Sigmoid colon (tissue), 7 donors: Measurements from ENCODE around the gene DAW1. TPM values are rescaled to one million over a fixed set of nuclear protein-coding genes. Genes with fewer than 3 reads are reported as not detected.

Experiments used
- DNase-seq: peaks from one replicate; pipeline ENCODE4 v3.0.0-alpha.2; 2019
- H3K27ac ChIP-seq, 4 donors: fragments of 200-600 bp; sonication (generic); one replicate each; pipeline ENCODE4 v1.5.1; 2016 to 2019; ENCODE audit warnings: mild to moderate bottlenecking in 1 of 4
- H3K27me3 ChIP-seq, 3 donors: fragments of 200-600 bp; sonication (generic); one replicate each; pipeline ENCODE4 v1.5.1; 2019; ENCODE audit warnings: mild to moderate bottlenecking in 1 of 3
- H3K36me3 ChIP-seq, 4 donors: fragments of 200-600 bp; sonication (generic); one replicate each; pipeline ENCODE4 v1.5.1; 2016 to 2019
- H3K4me1 ChIP-seq, 4 donors: fragments of 200-600 bp; sonication (generic); one replicate each; pipeline ENCODE4 v1.5.1; 2017 to 2019
- H3K4me3 ChIP-seq, 4 donors: fragments of 200-600 bp; sonication (generic); one replicate each; pipeline ENCODE4 v1.5.1; 2017 to 2019; ENCODE audit warnings: mild to moderate bottlenecking in 2 of 4, moderate library complexity in 1 of 4
- H3K9me3 ChIP-seq, 4 donors: fragments of 200-600 bp in 3 of 4; sonication (generic) in 3 of 4; one replicate each; pipeline versions ENCODE4 v1.5.1 to v1.6.1; 2013 to 2019
- CTCF ChIP-seq, 4 experiments: fragments of 450-650 bp in 3 of 4; fragments of 200-600 bp in 1 of 4; IDR thresholded peaks; one replicate each; pipeline ENCODE4 v1.5.1; 2016 to 2019; ENCODE audit warnings: antibody characterized with exemption in 4 of 4, mild to moderate bottlenecking in 3 of 4, moderate library complexity in 2 of 4
- EP300 ChIP-seq, 4 donors: sonication (generic); formaldehyde crosslinking; IDR thresholded peaks; one replicate each; pipeline ENCODE4 v1.6.1; 2017; ENCODE audit warnings: antibody characterized with exemption in 4 of 4
- POLR2A ChIP-seq, 2 donors: fragments of 450-650 bp; IDR thresholded peaks; one replicate each; pipeline ENCODE4 v1.6.1; 2016; ENCODE audit warnings: antibody characterized with exemption in 2 of 2, mild to moderate bottlenecking in 2 of 2, moderate library complexity in 2 of 2
- POLR2AphosphoS5 ChIP-seq, 4 donors: sonication (generic); formaldehyde crosslinking; IDR thresholded peaks; one replicate each; pipeline ENCODE4 v1.6.1; 2017; ENCODE audit warnings: antibody characterized with exemption in 4 of 4
- WGBS, 2 donors: extraction: QIAGEN DNeasy Blood & Tissue Kit; methylation state at CpG; one replicate each; pipeline ENCODE4 v1.1.7; 2013; 5-methylcytosine and 5-hydroxymethylcytosine counted together
- intact Hi-C: fragments of 100-400 bp; cut with DNase I; formaldehyde crosslinking; loops from one replicate; pipeline ENCODE4 v1.15.1; 2023
- polyA plus RNA-seq, 3 donors: library from polyadenylated mRNA; stranded (reverse); fragments of 200-250 nt; gene quantifications; one replicate each; pipeline ENCODE4 v1.2.3, GENCODE V29; 2013
- total RNA-seq, 4 donors: library from RNA; depleted of rRNA; stranded (reverse); fragments of >200 nt; gene quantifications; one replicate each; pipeline ENCODE4 v1.1.0, GENCODE V29; 2016
- donor health status: healthy with polysubstance abuse.
- donor health status: Bipolar disorder and iron deficiency.
- donor health status: healthy.

The DAW1 gene
- total and polyA plus RNA-seq, 7 donors = 0.06 TPM; not detected in 6

GRCh38 chr2:227939271-227940027 is 68.0 kb downstream of the DAW1 start:
- intact Hi-C loops = no loop called here
- H3K27ac ChIP-seq = no peak overlapping the region
- no peaks in the 10 kb centered on the region for H3K9me3 ChIP-seq
- no peak for DNase-seq
- no peak for TF ChIP-seq EP300 (IDR thresholded peaks at IDR 0.05)
- TF ChIP-seq POLR2A (IDR thresholded peaks at IDR 0.05) = no peak
- TF ChIP-seq POLR2AphosphoS5 (IDR thresholded peaks at IDR 0.05) = no peak
- no peak for TF ChIP-seq CTCF (IDR thresholded peaks at IDR 0.05)
- 33 to 58% methylated on average over 11 of the region's 11 CpGs for WGBS, 2 donors
- no peaks in the 10 kb centered on the region for H3K4me1 ChIP-seq
- H3K27me3 ChIP-seq = no peaks in the 10 kb centered on the region
- no peaks in the 10 kb centered on the region for H3K36me3 ChIP-seq
- H3K4me3 ChIP-seq = no peak overlapping the region

GRCh38 chr2:227942021-227942420 is 70.6 kb downstream of the DAW1 start:
- H3K36me3 ChIP-seq = no peaks in the 10 kb centered on the region
- WGBS, 2 donors = 78 to 81% methylated on average over 2 of the region's 2 CpGs
- intact Hi-C loops = no loop called here
- no peaks in the 10 kb centered on the region for H3K27me3 ChIP-seq
- H3K27ac ChIP-seq = no peak overlapping the region
- no peak for TF ChIP-seq EP300 (IDR thresholded peaks at IDR 0.05)
- TF ChIP-seq POLR2AphosphoS5 (IDR thresholded peaks at IDR 0.05) = no peak
- TF ChIP-seq POLR2A (IDR thresholded peaks at IDR 0.05) = no peak
- no peak for TF ChIP-seq CTCF (IDR thresholded peaks at IDR 0.05)
- no peak overlapping the region for H3K4me3 ChIP-seq
- DNase-seq = no peak
- no peaks in the 10 kb centered on the region for H3K4me1 ChIP-seq
- no peaks in the 10 kb centered on the region for H3K9me3 ChIP-seq

GRCh38 chr2:227942965-227943364 is 71.5 kb downstream of the DAW1 start:
- Histone ChIP-seq H3K4me3 (no peak overlapping the region), H3K4me1 (no peaks in the 10 kb centered on the region), H3K36me3 (no peaks in the 10 kb centered on the region), H3K27me3 (no peaks in the 10 kb centered on the region), H3K27ac (no peak overlapping the region), H3K9me3 (no peaks in the 10 kb centered on the region)
- no peak for DNase-seq
- intact Hi-C loops = no loop called here
- TF ChIP-seq CTCF (IDR thresholded peaks at IDR 0.05) (no peak), POLR2AphosphoS5 (IDR thresholded peaks at IDR 0.05) (no peak), POLR2A (IDR thresholded peaks at IDR 0.05) (no peak)
- 73 to 92% methylated on average over 2 of the region's 2 CpGs for WGBS, 2 donors

GRCh38 chr2:227960317-227960716 is 88.9 kb downstream of the DAW1 start:
- no peaks in the 10 kb centered on the region for H3K27me3 ChIP-seq
- no peaks in the 10 kb centered on the region for H3K36me3 ChIP-seq
- H3K4me3 ChIP-seq = no peak overlapping the region
- intact Hi-C loops = no loop called here
- H3K27ac ChIP-seq = no peak overlapping the region
- no peak for TF ChIP-seq POLR2A (IDR thresholded peaks at IDR 0.05)
- TF ChIP-seq EP300 (IDR thresholded peaks at IDR 0.05) = no peak
- no peak for TF ChIP-seq CTCF (IDR thresholded peaks at IDR 0.05)
- TF ChIP-seq POLR2AphosphoS5 (IDR thresholded peaks at IDR 0.05) = no peak
- H3K9me3 ChIP-seq = peaks cover 0 to 4% (median 0%) of the 10 kb centered on the region in 4 donors
- WGBS, 2 donors = 21 to 77% methylated on average over 3 of the region's 3 CpGs
- no peaks in the 10 kb centered on the region for H3K4me1 ChIP-seq
- DNase-seq = no peak
